ENCODE data around the gene ARHGAP10.

ARHGAP10 gene

GRCh38 chr4:147842573-147842972 is 110.7 kb downstream of the ARHGAP10 start:
- no peaks in the 10 kb centered on the region for H3K9me3 ChIP-seq (ENCODE audit: control insufficient read depth, low read length)
- H3K36me3 ChIP-seq (ENCODE audit: control insufficient read depth, insufficient read depth, low read length) = no peaks in the 10 kb centered on the region
- no peak overlapping the region for H3K4me3 ChIP-seq (ENCODE audit: insufficient read depth, low read depth, low read length)
- H3K4me1 ChIP-seq (ENCODE audit: control insufficient read depth, insufficient read depth, low read length) = peaks cover 5% of the 10 kb centered on the region
- H3K27ac ChIP-seq (ENCODE audit: insufficient read depth, low read depth, low read length, poor library complexity, severe bottlenecking) = no peak overlapping the region
- H3K27me3 ChIP-seq (ENCODE audit: control insufficient read depth, insufficient read depth, low read length, poor library complexity, severe bottlenecking) = no peaks in the 10 kb centered on the region
- WGBS, 2 experiments = 91 to 93% methylated on average over 6 of the region's 6 CpGs

DNA sequence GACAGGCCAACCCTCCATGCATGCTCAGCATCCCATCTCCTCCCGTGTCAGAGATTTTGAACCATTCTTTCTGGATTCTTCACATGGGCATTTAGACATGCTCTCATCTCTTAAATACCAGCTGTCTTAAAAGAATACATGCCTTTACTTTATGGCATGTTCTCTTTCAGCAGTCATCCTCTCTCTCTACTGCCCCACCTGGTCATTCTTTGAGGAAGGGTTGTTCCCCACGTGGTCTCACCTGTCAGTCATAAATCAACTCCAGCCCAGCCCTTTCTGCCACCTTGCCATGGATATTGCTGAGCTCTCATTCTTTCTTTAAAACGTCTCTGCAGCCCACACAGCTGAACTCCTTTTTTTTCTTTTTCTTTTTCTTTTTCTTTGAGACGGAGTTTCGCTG is 111.3 kb downstream of the ARHGAP10 start:
- H3K4me1 ChIP-seq (ENCODE audit: control insufficient read depth, insufficient read depth, low read length) = peaks cover 5% of the 10 kb centered on the region
- H3K36me3 ChIP-seq (ENCODE audit: control insufficient read depth, insufficient read depth, low read length) = no peaks in the 10 kb centered on the region
- no peak overlapping the region for H3K27ac ChIP-seq (ENCODE audit: insufficient read depth, low read depth, low read length, poor library complexity, severe bottlenecking)
- no peaks in the 10 kb centered on the region for H3K9me3 ChIP-seq (ENCODE audit: control insufficient read depth, low read length)
- no peaks in the 10 kb centered on the region for H3K27me3 ChIP-seq (ENCODE audit: control insufficient read depth, insufficient read depth, low read length, poor library complexity, severe bottlenecking)
- no peak overlapping the region for H3K4me3 ChIP-seq (ENCODE audit: insufficient read depth, low read depth, low read length)
- WGBS, 2 experiments = 76 to 79% methylated on average over 5 of the region's 5 CpGs

- no peaks in the 10 kb centered on the region for H3K36me3 ChIP-seq (ENCODE audit: control insufficient read depth, insufficient read depth, low read length)
- peaks cover 5% of the 10 kb centered on the region for H3K4me1 ChIP-seq (ENCODE audit: control insufficient read depth, insufficient read depth, low read length)
- 69 to 70% methylated on average over 7 of the region's 7 CpGs for WGBS, 2 experiments
- no peak overlapping the region for H3K27ac ChIP-seq (ENCODE audit: insufficient read depth, low read depth, low read length, poor library complexity, severe bottlenecking)
- no peaks in the 10 kb centered on the region for H3K27me3 ChIP-seq (ENCODE audit: control insufficient read depth, insufficient read depth, low read length, poor library complexity, severe bottlenecking)
- no peak overlapping the region for H3K4me3 ChIP-seq (ENCODE audit: insufficient read depth, low read depth, low read length)
- H3K9me3 ChIP-seq (ENCODE audit: control insufficient read depth, low read length) = no peaks in the 10 kb centered on the region
Observed at GRCh38 chr4:147844781-147845180, 112.9 kb downstream of the ARHGAP10 start.

- Histone ChIP-seq H3K27me3 (ENCODE audit: control insufficient read depth, insufficient read depth, low read length, poor library complexity, severe bottlenecking) (no peaks in the 10 kb centered on the region), H3K27ac (ENCODE audit: insufficient read depth, low read depth, low read length, poor library complexity, severe bottlenecking) (no peak overlapping the region), H3K36me3 (ENCODE audit: control insufficient read depth, insufficient read depth, low read length) (no peaks in the 10 kb centered on the region), H3K4me1 (ENCODE audit: control insufficient read depth, insufficient read depth, low read length) (peaks cover 5% of the 10 kb centered on the region), H3K4me3 (ENCODE audit: insufficient read depth, low read depth, low read length) (no peak overlapping the region), H3K9me3 (ENCODE audit: control insufficient read depth, low read length) (no peaks in the 10 kb centered on the region)
- 83 to 88% methylated on average over 4 to 6 of the region's 6 CpGs for WGBS, 2 experiments
Observed at GRCh38 chr4:147846318-147847155, 114.6 kb downstream of the ARHGAP10 start.

- Histone ChIP-seq H3K27me3 (ENCODE audit: control insufficient read depth, insufficient read depth, low read length, poor library complexity, severe bottlenecking) (no peaks in the 10 kb centered on the region), H3K4me1 (ENCODE audit: control insufficient read depth, insufficient read depth, low read length) (peaks cover 5% of the 10 kb centered on the region), H3K9me3 (ENCODE audit: control insufficient read depth, low read length) (no peaks in the 10 kb centered on the region), H3K27ac (ENCODE audit: insufficient read depth, low read depth, low read length, poor library complexity, severe bottlenecking) (no peak overlapping the region), H3K36me3 (ENCODE audit: control insufficient read depth, insufficient read depth, low read length) (no peaks in the 10 kb centered on the region), H3K4me3 (ENCODE audit: insufficient read depth, low read depth, low read length) (no peak overlapping the region)
- 82 to 84% methylated on average over 7 to 8 of the region's 8 CpGs for WGBS, 2 experiments
Observed at GRCh38 chr4:147847751-147848590, 116.1 kb downstream of the ARHGAP10 start.

- H3K27ac ChIP-seq (ENCODE audit: insufficient read depth, low read depth, low read length, poor library complexity, severe bottlenecking) = no peak overlapping the region
- H3K36me3 ChIP-seq (ENCODE audit: control insufficient read depth, insufficient read depth, low read length) = no peaks in the 10 kb centered on the region
- H3K4me3 ChIP-seq (ENCODE audit: insufficient read depth, low read depth, low read length) = no peak overlapping the region
- H3K9me3 ChIP-seq (ENCODE audit: control insufficient read depth, low read length) = no peaks in the 10 kb centered on the region
- WGBS, 2 experiments = 100% methylated on average over 1 to 2 of the region's 2 CpGs
- H3K4me1 ChIP-seq (ENCODE audit: control insufficient read depth, insufficient read depth, low read length) = peaks cover 5% of the 10 kb centered on the region
- H3K27me3 ChIP-seq (ENCODE audit: control insufficient read depth, insufficient read depth, low read length, poor library complexity, severe bottlenecking) = no peaks in the 10 kb centered on the region
Observed at GRCh38 chr4:147848634-147849033, 116.7 kb downstream of the ARHGAP10 start.

- no peak overlapping the region for H3K27ac ChIP-seq (ENCODE audit: insufficient read depth, low read depth, low read length, poor library complexity, severe bottlenecking)
- no peaks in the 10 kb centered on the region for H3K9me3 ChIP-seq (ENCODE audit: control insufficient read depth, low read length)
- H3K4me3 ChIP-seq (ENCODE audit: insufficient read depth, low read depth, low read length) = no peak overlapping the region
- WGBS, 2 experiments = 90 to 93% methylated on average over 2 of the region's 2 CpGs
- H3K27me3 ChIP-seq (ENCODE audit: control insufficient read depth, insufficient read depth, low read length, poor library complexity, severe bottlenecking) = no peaks in the 10 kb centered on the region
- no peaks in the 10 kb centered on the region for H3K4me1 ChIP-seq (ENCODE audit: control insufficient read depth, insufficient read depth, low read length)
- no peaks in the 10 kb centered on the region for H3K36me3 ChIP-seq (ENCODE audit: control insufficient read depth, insufficient read depth, low read length)
Observed at GRCh38 chr4:147851135-147851534, 119.2 kb downstream of the ARHGAP10 start.

DNA sequence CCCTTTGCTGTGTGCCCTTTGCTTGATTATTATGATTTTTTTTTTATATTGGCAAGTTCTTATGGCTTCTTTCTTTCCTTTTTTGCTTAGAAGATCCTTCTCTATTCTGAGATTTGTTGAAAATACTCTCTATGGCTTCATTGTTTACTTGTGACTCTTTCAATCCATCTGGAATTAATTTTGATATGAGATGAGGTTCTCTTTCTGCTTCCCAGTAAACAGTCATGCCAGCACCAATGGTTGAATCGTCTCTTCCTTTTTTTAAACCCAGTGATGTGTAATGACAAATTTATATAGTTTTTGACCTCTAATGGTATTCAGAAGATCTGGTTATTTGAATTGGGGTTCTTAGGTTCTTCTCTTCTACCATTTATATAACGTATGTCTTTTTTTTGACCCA is 121.8 kb downstream of the ARHGAP10 start:
- no peak overlapping the region for H3K27ac ChIP-seq (ENCODE audit: insufficient read depth, low read depth, low read length, poor library complexity, severe bottlenecking)
- no peaks in the 10 kb centered on the region for H3K9me3 ChIP-seq (ENCODE audit: control insufficient read depth, low read length)
- H3K4me3 ChIP-seq (ENCODE audit: insufficient read depth, low read depth, low read length) = no peak overlapping the region
- H3K4me1 ChIP-seq (ENCODE audit: control insufficient read depth, insufficient read depth, low read length) = no peaks in the 10 kb centered on the region
- H3K36me3 ChIP-seq (ENCODE audit: control insufficient read depth, insufficient read depth, low read length) = no peaks in the 10 kb centered on the region
- H3K27me3 ChIP-seq (ENCODE audit: control insufficient read depth, insufficient read depth, low read length, poor library complexity, severe bottlenecking) = no peaks in the 10 kb centered on the region
- 60 to 100% methylated on average over 1 to 2 of the region's 2 CpGs for WGBS, 2 experiments

DNA sequence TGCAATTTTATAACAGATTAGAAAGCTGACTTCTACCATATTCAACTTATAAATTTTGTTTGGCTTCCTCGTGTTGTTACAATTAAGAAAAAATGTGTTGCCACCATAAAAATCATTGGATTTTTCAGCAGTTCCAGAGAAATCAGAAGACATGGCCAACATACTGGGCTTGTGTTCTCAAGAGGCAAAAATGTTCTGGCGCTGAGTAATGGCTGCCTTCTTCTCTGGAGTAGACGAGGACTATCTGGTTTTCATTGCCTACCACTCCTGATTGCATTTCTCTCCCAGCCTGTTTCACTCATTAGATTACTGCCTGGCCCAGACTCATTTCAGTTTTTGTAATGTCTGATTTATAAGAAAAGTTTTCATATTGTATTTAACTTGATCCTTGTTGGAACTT is 122.3 kb downstream of the ARHGAP10 start:
- H3K27ac ChIP-seq (ENCODE audit: insufficient read depth, low read depth, low read length, poor library complexity, severe bottlenecking) = no peak overlapping the region
- H3K27me3 ChIP-seq (ENCODE audit: control insufficient read depth, insufficient read depth, low read length, poor library complexity, severe bottlenecking) = no peaks in the 10 kb centered on the region
- no peaks in the 10 kb centered on the region for H3K9me3 ChIP-seq (ENCODE audit: control insufficient read depth, low read length)
- no peak overlapping the region for H3K4me3 ChIP-seq (ENCODE audit: insufficient read depth, low read depth, low read length)
- WGBS, 2 experiments = 96 to 97% methylated on average over 3 of the region's 3 CpGs
- no peaks in the 10 kb centered on the region for H3K36me3 ChIP-seq (ENCODE audit: control insufficient read depth, insufficient read depth, low read length)
- H3K4me1 ChIP-seq (ENCODE audit: control insufficient read depth, insufficient read depth, low read length) = no peaks in the 10 kb centered on the region

DNA sequence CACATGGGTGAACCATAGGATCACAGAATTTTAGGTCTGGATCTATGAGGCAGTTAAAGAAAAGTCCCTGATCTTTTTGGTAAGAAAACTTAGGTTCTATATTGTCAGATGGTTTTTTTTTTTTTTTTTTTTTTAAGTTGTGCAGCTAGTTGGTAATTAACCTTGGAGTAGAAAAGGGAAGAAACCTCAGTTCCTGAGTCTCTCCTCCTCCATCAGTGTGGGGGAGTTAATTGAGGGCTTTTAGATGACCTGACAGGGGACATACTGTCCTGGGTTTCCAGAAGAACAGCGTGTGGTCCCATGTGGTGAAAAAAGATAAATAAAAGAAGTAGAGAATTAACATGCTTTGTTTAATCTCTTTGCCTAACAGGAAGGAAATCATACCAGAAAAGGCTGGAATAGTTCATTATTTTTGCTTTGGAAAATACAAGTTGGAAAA is 123.7 kb downstream of the ARHGAP10 start:
- no peak overlapping the region for H3K4me3 ChIP-seq (ENCODE audit: insufficient read depth, low read depth, low read length)
- H3K27ac ChIP-seq (ENCODE audit: insufficient read depth, low read depth, low read length, poor library complexity, severe bottlenecking) = no peak overlapping the region
- no peaks in the 10 kb centered on the region for H3K4me1 ChIP-seq (ENCODE audit: control insufficient read depth, insufficient read depth, low read length)
- H3K27me3 ChIP-seq (ENCODE audit: control insufficient read depth, insufficient read depth, low read length, poor library complexity, severe bottlenecking) = no peaks in the 10 kb centered on the region
- H3K9me3 ChIP-seq (ENCODE audit: control insufficient read depth, low read length) = no peaks in the 10 kb centered on the region
- H3K36me3 ChIP-seq (ENCODE audit: control insufficient read depth, insufficient read depth, low read length) = no peaks in the 10 kb centered on the region
- 76 to 83% methylated on average over 1 of the region's 1 CpG for WGBS, 2 experiments

Measured in ectodermal cell (in vitro differentiated cells).